Activated naive CD8-positive, alpha-beta T cell treated with anti-CD3 and anti-CD28 coated beads, Interleukin-2, amount 10 ng/mL, durations not matched to agents 7 days and 5 days (primary cell): Measurements from ENCODE around the gene NME5. TPM values are rescaled to one million over a fixed set of nuclear protein-coding genes. Genes with fewer than 3 reads are reported as not detected.
"Not testable (repeated sequence)": the region's sequence is repeated elsewhere in the genome, so short reads cannot be mapped to it uniquely, and the experiment has no call there.

ENCODE experiments used
- ATAC-seq: fragments of 150-1000 bp; cut with Tn5 transposase; one replicate; pipeline ENCODE4 v1.10.0; 2021; ENCODE audit warnings: low read depth, moderate library complexity
- POLR2A ChIA-PET: fragments of 350-600 bp; sonication (Branson Sonifier 250); formaldehyde crosslinking; loops from one replicate; lab custom pipeline; 2021; ENCODE audit warnings: antibody characterized with exemption; lab: Charles Lee
- DNase-seq: peaks from one replicate; pipeline ENCODE4 v3.0.0; 2021
- H3K27ac Mint-ChIP-seq: one replicate; pipeline ENCODE4 v1.8.0; 2022; ENCODE audit warnings: mild to moderate bottlenecking, mixed read lengths
- H3K27me3 Mint-ChIP-seq: one replicate; pipeline ENCODE4 v1.8.0; 2022; ENCODE audit warnings: mild to moderate bottlenecking, moderate library complexity, mixed read lengths
- H3K36me3 Mint-ChIP-seq: one replicate; pipeline ENCODE4 v1.8.0; 2021; ENCODE audit warnings: mild to moderate bottlenecking, mixed read lengths
- H3K4me1 Mint-ChIP-seq: one replicate; pipeline ENCODE4 v1.8.0; 2021; ENCODE audit warnings: mixed read lengths
- H3K4me3 Mint-ChIP-seq: one replicate; pipeline ENCODE4 v1.8.0; 2022; ENCODE audit warnings: mild to moderate bottlenecking, moderate library complexity, mixed read lengths
- H3K9me3 Mint-ChIP-seq: one replicate; pipeline ENCODE4 v1.8.0; 2021; ENCODE audit warnings: mixed read lengths
- total RNA-seq, 2 experiments: library from RNA; stranded (reverse); gene quantifications; one replicate each; pipeline ENCODE4 v1.2.3, GENCODE V29; 2021

NME5 gene
- total RNA-seq, 2 experiments from 2014 or later, result not detected

DNA sequence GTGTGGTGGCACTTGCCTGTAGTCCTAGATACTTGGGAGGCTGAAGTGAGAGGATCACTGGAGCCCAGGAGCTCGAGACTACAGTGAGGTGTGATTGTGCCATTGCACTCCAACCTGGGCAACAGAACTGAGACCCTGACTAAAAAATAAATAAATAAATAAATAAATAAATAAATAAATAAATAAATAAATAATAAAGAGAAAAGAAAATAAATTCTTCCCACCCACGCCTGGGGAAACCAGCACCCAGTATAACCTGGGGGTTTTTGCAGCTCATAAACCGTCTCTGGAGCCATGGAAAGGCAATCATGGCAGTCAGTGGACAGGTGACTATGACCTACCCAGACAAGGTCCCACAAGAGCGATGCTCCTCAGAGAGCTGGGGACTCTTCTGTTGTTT, 47.5 kb downstream of the NME5 start:
- Mint-ChIP-seq H3K27ac (no peak overlapping the region), H3K4me1 (peaks cover 17% of the 10 kb centered on the region), H3K36me3 (no peaks in the 10 kb centered on the region), H3K27me3 (peaks cover 4% of the 10 kb centered on the region), H3K9me3 (no peaks in the 10 kb centered on the region), H3K4me3 (no peak overlapping the region)
- POLR2A ChIA-PET, result no interaction called here
- DNase-seq, result no peak
- no peak for ATAC-seq

GRCh38 chr5:138083702-138084101, 55.5 kb downstream of the NME5 start, which contains the start of gene WNT8A:
Gene WNT8A (plus strand): TSS chr5:138084033. CDS start chr5:138084128, 95 bp downstream.
- no peak for DNase-seq
- H3K4me3 Mint-ChIP-seq, result no peak within 1 kb of the TSS
- POLR2A ChIA-PET, result no interaction called here
- peaks cover 19% of the 10 kb centered on the region for H3K4me1 Mint-ChIP-seq
- no peak for ATAC-seq
- H3K27ac Mint-ChIP-seq, result no peak within 1 kb of the TSS
- H3K27me3 Mint-ChIP-seq, result no peaks in the 10 kb centered on the region
- no peaks in the 10 kb centered on the region for H3K36me3 Mint-ChIP-seq
- H3K9me3 Mint-ChIP-seq, result no peaks in the 10 kb centered on the region

- Mint-ChIP-seq H3K27ac (peak overlapping the region; percentile 34), H3K9me3 (no peaks in the 10 kb centered on the region), H3K36me3 (no peaks in the 10 kb centered on the region), H3K27me3 (no peaks in the 10 kb centered on the region), H3K4me3 (no peak overlapping the region), H3K4me1 (peaks cover 19% of the 10 kb centered on the region)
- DNase-seq, result no peak
- ATAC-seq, result no peak
- POLR2A ChIA-PET, result interaction anchor here (0.6 to 2.0 kb wide), 2 partner anchors 51 to 168 kb away, joined by 7 to 8 read pairs; no protein-coding TSS in a partner anchor
These were observed 57.2 kb downstream of the NME5 start for GRCh38 chr5:138082033-138082432.

DNA sequence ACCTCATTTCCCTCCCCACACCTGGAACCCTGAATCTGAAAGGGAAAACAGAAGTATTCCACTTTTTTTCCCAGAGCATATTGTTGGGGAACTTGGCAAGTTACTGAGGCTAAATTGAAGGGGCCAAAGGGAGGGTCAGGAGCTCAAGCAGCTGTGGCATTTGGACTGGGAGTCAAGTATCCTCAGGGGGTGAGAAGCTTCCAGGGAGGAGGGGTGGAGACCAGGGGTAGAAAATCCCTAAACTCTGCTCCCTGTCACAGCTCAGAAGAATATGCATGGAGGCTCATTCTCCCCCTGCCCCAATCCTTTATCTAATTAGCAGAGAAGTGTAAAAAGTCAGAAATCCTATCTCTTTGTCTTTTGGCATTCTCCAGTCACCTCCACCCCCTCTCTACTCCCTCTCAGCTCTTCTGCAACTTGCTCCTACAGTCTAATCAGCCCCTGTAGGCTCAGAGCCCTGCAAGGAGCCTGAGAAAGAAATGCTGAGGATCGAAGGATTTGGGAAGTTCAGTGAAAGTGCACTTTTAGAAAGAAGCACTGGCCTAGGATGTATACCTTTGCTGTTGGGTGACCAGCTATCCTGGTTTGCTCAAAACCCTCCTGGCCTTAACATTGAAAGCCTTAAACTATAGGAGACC, 61.1 kb downstream of the NME5 start:
- H3K4me1 Mint-ChIP-seq, result peaks cover 14% of the 10 kb centered on the region
- no peak overlapping the region for H3K27ac Mint-ChIP-seq
- H3K4me3 Mint-ChIP-seq, result no peak overlapping the region
- no peak for ATAC-seq
- H3K27me3 Mint-ChIP-seq, result peaks cover 6% of the 10 kb centered on the region
- no peaks in the 10 kb centered on the region for H3K9me3 Mint-ChIP-seq
- no peak for DNase-seq
- POLR2A ChIA-PET, result interaction anchor here (1.4 to 3.1 kb wide), 2 partner anchors 55 to 325 kb away, joined by 3 to 15 read pairs; no protein-coding TSS in a partner anchor
- H3K36me3 Mint-ChIP-seq, result no peaks in the 10 kb centered on the region

DNA sequence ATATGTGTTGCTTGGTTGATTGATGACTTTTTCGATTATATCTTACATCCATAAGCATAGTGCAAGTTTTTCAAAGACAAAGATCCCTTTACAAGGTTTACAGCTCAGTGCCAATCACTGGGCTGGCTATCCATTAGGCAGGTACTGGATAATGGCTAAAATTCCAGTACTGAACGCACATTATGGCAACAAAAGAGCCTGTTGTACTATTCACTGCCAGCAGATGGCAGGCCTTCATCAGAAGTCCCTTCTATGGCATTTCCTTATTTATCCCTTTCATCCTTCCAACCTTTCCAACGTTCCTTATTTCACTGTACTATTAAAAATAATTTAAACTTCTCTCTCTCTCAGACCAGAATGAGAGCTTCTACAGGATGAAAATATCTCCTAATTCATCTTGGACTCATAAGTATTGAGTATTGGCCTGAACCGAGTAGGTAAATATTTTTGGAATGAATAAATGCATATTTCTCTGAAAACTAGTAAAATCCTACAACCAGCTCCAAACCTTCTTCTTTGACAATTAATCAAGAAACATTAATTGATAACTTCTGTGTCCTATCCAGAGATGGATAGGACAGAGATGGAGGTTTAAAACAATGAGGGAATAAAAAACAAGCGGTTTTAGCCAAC, 62.0 kb downstream of the NME5 start:
- DNase-seq (peak; percentile 41), ATAC-seq (no peak)
- H3K4me3 Mint-ChIP-seq, result no peak overlapping the region
- H3K4me1 Mint-ChIP-seq, result peaks cover 16% of the 10 kb centered on the region
- no peaks in the 10 kb centered on the region for H3K36me3 Mint-ChIP-seq
- H3K27me3 Mint-ChIP-seq, result peaks cover 8% of the 10 kb centered on the region
- H3K27ac Mint-ChIP-seq, result no peak overlapping the region
- no peaks in the 10 kb centered on the region for H3K9me3 Mint-ChIP-seq
- POLR2A ChIA-PET, result interaction anchor here (3.1 kb wide), 1 partner anchor 56 kb away, joined by 15 read pairs; no protein-coding TSS in a partner anchor

DNA sequence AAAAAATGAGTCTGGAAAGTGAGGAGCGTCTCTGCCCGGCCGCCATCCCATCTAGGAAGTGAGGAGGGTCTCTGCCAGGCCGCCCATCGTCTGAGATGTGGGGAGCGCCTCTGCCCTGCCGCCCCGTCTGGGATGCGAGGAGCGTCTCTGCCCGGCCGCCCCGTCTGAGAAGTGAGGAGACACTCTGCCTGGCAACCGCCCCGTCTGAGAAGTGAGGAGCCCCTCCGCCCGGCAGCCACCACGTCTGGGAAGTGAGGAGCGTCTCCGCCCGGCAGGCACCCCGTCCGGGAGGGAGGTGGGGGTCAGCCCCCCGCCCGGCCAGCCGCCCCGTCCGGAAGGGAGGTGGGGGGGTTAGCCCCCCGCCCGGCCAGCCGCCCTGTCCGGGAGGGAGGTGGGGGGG, 69.2 kb downstream of the NME5 start:
- not testable (repeated sequence) for H3K27ac Mint-ChIP-seq, H3K27me3 Mint-ChIP-seq, ATAC-seq, DNase-seq, H3K4me3 Mint-ChIP-seq, H3K9me3 Mint-ChIP-seq, H3K36me3 Mint-ChIP-seq
- POLR2A ChIA-PET, result interaction anchor here (1.3 kb wide), 1 partner anchor 34 kb away, joined by 5 read pairs; no protein-coding TSS in a partner anchor
- peaks cover 15% of the 10 kb centered on the region for H3K4me1 Mint-ChIP-seq

GRCh38 chr5:138068742-138069600, 70.3 kb downstream of the NME5 start:
- DNase-seq, result peak; percentile 66
- POLR2A ChIA-PET, result interaction anchor here (0.6 to 1.6 kb wide), 4 partner anchors 15 to 36 kb away, joined by 3 to 5 read pairs (median 4); no protein-coding TSS in a partner anchor

DNA sequence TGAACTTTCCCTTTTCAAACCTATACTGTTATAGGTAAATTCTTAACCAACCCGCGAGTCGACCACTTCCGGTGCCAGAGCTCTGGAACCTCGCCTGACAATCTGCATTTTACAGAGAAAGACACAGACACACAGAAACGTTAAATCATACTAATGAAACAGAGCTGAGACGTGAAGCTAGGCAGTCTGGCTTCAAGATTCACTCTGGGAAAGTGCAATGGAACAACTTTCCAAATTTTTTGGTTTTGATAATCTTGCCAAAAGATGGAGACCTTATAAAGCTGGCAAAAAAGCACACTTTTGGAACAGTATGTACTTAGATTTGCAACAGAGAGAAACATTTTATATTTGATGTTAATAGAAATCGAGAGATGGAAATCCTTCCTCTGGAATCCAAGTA, 71.3 kb downstream of the NME5 start:
- H3K4me3 Mint-ChIP-seq, result no peak overlapping the region
- DNase-seq, result no peak
- no peaks in the 10 kb centered on the region for H3K9me3 Mint-ChIP-seq
- no peak for ATAC-seq
- peaks cover 6% of the 10 kb centered on the region for H3K27me3 Mint-ChIP-seq
- no peak overlapping the region for H3K27ac Mint-ChIP-seq
- POLR2A ChIA-PET, result interaction anchor here (1.6 kb wide), 1 partner anchor 35 kb away, joined by 4 read pairs; no protein-coding TSS in a partner anchor
- H3K4me1 Mint-ChIP-seq, result peaks cover 15% of the 10 kb centered on the region
- no peaks in the 10 kb centered on the region for H3K36me3 Mint-ChIP-seq

More at GRCh38 chr5:138068742-138069600, 70.3 kb downstream of the NME5 start:
- H3K27me3 Mint-ChIP-seq, result peaks cover 8% of the 10 kb centered on the region
- H3K4me1 Mint-ChIP-seq, result peaks cover 15% of the 10 kb centered on the region
- no peaks in the 10 kb centered on the region for H3K9me3 Mint-ChIP-seq
- no peaks in the 10 kb centered on the region for H3K36me3 Mint-ChIP-seq
- H3K4me3 Mint-ChIP-seq, result no peak overlapping the region
- ATAC-seq, result peak; percentile 61
- H3K27ac Mint-ChIP-seq, result no peak overlapping the region

Other genes starting within 250 kb of the NME5 start
- not detected for gene PKD2L2, start 250.0 kb downstream of the NME5 start, total RNA-seq
- gene FAM13B, start 106.3 kb downstream of the NME5 start, total RNA-seq, result 10 to 100 TPM; 44.8 to 48.7 TPM
- not detected for gene WNT8A, start 55.4 kb downstream of the NME5 start, total RNA-seq
- gene BRD8, start 39.2 kb upstream of the NME5 start, total RNA-seq, result 10 to 100 TPM; 75.5 to 76.8 TPM
- gene KIF20A, start 39.7 kb upstream of the NME5 start, total RNA-seq, result 10 to 100 TPM; 51.0 to 52.4 TPM
- gene CDC23, start 73.9 kb upstream of the NME5 start, total RNA-seq, result 10 to 100 TPM; 33.0 to 34.4 TPM
- not detected for gene GFRA3, start 135.2 kb upstream of the NME5 start, total RNA-seq
- gene CDC25C, start 192.4 kb upstream of the NME5 start, total RNA-seq, result 10 to 100 TPM; 11.9 to 13.2 TPM
- 10 to 100 TPM; 29.3 to 31.2 TPM for gene FAM53C, start 198.8 kb upstream of the NME5 start, total RNA-seq
- gene KDM3B, start 213.3 kb upstream of the NME5 start, total RNA-seq, result 10 to 100 TPM; 63.0 to 70.8 TPM